ENCODE data around the gene LNX1. TPM values are rescaled to one million over a fixed set of nuclear protein-coding genes. Genes with fewer than 3 reads are reported as not detected.

The LNX1 gene
- total and polyA plus RNA-seq, 9 of the 15 experiments (the other 6 are each of a cell fraction or from before 2014, with no cell fraction given), result 0.40 to 3.6 (median 2.2) TPM

DNA sequence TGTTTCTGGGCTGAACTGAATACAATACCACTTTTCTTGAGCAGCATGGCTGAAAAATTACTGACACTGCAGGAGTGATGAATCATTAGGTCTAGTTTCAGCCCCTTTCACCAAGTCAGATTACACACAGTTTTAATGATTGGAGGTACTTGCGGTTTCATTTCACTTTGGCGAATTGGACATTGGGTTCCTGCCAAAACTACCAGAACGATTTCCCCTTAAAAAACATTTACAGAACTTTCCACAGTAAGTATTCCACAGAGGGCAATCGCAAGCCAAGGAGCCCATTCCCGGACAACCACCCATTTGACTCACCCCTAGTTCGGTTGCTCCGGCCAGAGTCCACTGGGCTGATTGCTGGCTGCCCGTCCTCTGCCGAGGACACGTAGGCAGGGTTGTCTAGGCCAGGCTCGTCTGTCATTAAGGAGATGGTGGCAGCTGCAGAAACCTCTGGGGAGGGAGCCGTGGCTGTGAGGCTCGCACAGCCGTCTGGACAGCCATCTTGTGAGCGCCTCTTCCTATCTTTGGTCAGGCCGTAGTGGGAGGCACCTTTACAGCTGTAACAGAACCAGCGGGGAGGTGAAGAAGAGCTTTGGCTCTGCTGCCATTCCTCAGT, 83.5 kb downstream of the LNX1 start (continued):
- TF ChIP-seq FOXM1 (IDR thresholded peaks at IDR 0.05; ENCODE audit: low read depth), result no peak
- no peak for TF ChIP-seq FOXM1 (CRISPR knock-in tag; IDR thresholded peaks at IDR 0.05; ENCODE audit: low read depth)
- TF ChIP-seq, protein P1, sequence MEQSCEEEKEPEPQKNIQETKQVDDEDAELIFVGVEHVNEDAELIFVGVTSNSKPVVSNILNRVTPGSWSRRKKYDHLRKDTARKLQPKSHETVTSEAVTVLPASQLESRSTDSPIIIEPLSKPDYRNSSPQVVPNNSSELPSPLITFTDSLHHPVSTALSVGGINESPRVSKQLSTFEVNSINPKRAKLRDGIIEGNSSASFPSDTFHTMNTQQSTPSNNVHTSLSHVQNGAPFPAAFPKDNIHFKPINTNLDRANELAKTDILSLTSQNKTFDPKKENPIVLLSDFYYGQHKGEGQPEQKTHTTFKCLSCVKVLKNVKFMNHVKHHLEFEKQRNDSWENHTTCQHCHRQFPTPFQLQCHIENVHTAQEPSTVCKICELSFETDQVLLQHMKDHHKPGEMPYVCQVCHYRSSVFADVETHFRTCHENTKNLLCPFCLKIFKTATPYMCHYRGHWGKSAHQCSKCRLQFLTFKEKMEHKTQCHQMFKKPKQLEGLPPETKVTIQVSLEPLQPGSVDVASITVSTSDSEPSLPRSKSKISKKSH (CRISPR knock-in tag; IDR thresholded peaks at IDR 0.05), result no peak
- TF ChIP-seq SRSF9 (IDR thresholded peaks at IDR 0.05; ENCODE audit: borderline replicate concordance, low read depth, low read length), result no peak
- TF ChIP-seq, protein P2, sequence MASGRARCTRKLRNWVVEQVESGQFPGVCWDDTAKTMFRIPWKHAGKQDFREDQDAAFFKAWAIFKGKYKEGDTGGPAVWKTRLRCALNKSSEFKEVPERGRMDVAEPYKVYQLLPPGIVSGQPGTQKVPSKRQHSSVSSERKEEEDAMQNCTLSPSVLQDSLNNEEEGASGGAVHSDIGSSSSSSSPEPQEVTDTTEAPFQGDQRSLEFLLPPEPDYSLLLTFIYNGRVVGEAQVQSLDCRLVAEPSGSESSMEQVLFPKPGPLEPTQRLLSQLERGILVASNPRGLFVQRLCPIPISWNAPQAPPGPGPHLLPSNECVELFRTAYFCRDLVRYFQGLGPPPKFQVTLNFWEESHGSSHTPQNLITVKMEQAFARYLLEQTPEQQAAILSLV (tag; IDR thresholded peaks at IDR 0.05), result peak; percentile 52; the same call in 1 of the 2 replicates
- peak; percentile 49; the same call in 1 of the 2 replicates for TF ChIP-seq BRD4 (IDR thresholded peaks at IDR 0.05)
- TF ChIP-seq, protein P3, sequence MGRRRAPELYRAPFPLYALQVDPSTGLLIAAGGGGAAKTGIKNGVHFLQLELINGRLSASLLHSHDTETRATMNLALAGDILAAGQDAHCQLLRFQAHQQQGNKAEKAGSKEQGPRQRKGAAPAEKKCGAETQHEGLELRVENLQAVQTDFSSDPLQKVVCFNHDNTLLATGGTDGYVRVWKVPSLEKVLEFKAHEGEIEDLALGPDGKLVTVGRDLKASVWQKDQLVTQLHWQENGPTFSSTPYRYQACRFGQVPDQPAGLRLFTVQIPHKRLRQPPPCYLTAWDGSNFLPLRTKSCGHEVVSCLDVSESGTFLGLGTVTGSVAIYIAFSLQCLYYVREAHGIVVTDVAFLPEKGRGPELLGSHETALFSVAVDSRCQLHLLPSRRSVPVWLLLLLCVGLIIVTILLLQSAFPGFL (CRISPR knock-in tag; IDR thresholded peaks at IDR 0.05), result no peak
- no peak for TF ChIP-seq SRSF7 (optimal IDR thresholded peaks at IDR 0.05; ENCODE audit: low read depth, low read length)
- no peak for TF ChIP-seq ZNF830 (CRISPR knock-in tag; IDR thresholded peaks at IDR 0.05)
- TF ChIP-seq BHLHE40 (IDR thresholded peaks at IDR 0.05; ENCODE audit: low read length), result no peak
- 0 out of 2 replicates have a peak, but pooled peaks have one; percentile 57 for TF ChIP-seq HDAC8 (tag; IDR thresholded peaks at IDR 0.05)
- TF ChIP-seq, protein P4, sequence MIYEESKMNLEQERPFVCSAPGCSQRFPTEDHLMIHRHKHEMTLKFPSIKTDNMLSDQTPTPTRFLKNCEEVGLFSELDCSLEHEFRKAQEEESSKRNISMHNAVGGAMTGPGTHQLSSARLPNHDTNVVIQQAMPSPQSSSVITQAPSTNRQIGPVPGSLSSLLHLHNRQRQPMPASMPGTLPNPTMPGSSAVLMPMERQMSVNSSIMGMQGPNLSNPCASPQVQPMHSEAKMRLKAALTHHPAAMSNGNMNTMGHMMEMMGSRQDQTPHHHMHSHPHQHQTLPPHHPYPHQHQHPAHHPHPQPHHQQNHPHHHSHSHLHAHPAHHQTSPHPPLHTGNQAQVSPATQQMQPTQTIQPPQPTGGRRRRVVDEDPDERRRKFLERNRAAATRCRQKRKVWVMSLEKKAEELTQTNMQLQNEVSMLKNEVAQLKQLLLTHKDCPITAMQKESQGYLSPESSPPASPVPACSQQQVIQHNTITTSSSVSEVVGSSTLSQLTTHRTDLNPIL (CRISPR knock-in tag; IDR thresholded peaks at IDR 0.05), result no peak
- TF ChIP-seq BRF1 (IDR thresholded peaks at IDR 0.05; ENCODE audit: borderline replicate concordance, extremely low read depth, insufficient read length), result no peak
- no peak for TF ChIP-seq CAMTA2 (CRISPR knock-in tag; conservative IDR thresholded peaks at IDR 0.05)
- no peak for TF ChIP-seq RBM34 (IDR thresholded peaks at IDR 0.05; ENCODE audit: borderline replicate concordance, insufficient read depth, low read length)
- TF ChIP-seq, protein P5, sequence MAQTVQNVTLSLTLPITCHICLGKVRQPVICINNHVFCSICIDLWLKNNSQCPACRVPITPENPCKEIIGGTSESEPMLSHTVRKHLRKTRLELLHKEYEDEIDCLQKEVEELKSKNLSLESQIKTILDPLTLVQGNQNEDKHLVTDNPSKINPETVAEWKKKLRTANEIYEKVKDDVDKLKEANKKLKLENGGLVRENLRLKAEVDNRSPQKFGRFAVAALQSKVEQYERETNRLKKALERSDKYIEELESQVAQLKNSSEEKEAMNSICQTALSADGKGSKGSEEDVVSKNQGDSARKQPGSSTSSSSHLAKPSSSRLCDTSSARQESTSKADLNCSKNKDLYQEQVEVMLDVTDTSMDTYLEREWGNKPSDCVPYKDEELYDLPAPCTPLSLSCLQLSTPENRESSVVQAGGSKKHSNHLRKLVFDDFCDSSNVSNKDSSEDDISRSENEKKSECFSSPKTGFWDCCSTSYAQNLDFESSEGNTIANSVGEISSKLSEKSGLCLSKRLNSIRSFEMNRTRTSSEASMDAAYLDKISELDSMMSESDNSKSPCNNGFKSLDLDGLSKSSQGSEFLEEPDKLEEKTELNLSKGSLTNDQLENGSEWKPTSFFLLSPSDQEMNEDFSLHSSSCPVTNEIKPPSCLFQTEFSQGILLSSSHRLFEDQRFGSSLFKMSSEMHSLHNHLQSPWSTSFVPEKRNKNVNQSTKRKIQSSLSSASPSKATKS (CRISPR knock-in tag; IDR thresholded peaks at IDR 0.05), result no peak
- TF ChIP-seq RHOXF2B (CRISPR knock-in tag; conservative IDR thresholded peaks at IDR 0.05), result peak; percentile 32; the same call in 1 of the 2 replicates
- TF ChIP-seq ZNF253 (CRISPR knock-in tag; conservative IDR thresholded peaks at IDR 0.05), result no peak
- no peak for TF ChIP-seq ZFP36 (IDR thresholded peaks at IDR 0.05; ENCODE audit: low read depth, low read length, partially characterized antibody)
- TF ChIP-seq, protein P6, sequence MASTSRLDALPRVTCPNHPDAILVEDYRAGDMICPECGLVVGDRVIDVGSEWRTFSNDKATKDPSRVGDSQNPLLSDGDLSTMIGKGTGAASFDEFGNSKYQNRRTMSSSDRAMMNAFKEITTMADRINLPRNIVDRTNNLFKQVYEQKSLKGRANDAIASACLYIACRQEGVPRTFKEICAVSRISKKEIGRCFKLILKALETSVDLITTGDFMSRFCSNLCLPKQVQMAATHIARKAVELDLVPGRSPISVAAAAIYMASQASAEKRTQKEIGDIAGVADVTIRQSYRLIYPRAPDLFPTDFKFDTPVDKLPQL (IDR thresholded peaks at IDR 0.05; ENCODE audit: extremely low read depth, insufficient read length), result no peak
- TF ChIP-seq SREBF2 (CRISPR knock-in tag; IDR thresholded peaks at IDR 0.05), result no peak
